Activated CD4-positive, alpha-beta T cell treated with anti-CD3 and anti-CD28 coated beads, Interleukin-2, amount 50 U/mL, for 16 hours (primary cell): ENCODE measurements around the gene ROPN1B.
"Not testable (repeated sequence)": the region's sequence is repeated elsewhere in the genome, so short reads cannot be mapped to it uniquely, and the experiment has no call there.

ENCODE experiments used
- DNase-seq: peaks from one replicate; pipeline ENCODE4 v3.0.0-alpha.2; 2020

ROPN1B gene

GRCh38 chr3:125968701-125969592 lies at the start of gene ROPN1B:
Gene ROPN1B, plus strand, starts transcription at chr3:125969178. Its CDS starts 2,877 bp downstream, at chr3:125972055.
- not testable (repeated sequence) for DNase-seq

DNA sequence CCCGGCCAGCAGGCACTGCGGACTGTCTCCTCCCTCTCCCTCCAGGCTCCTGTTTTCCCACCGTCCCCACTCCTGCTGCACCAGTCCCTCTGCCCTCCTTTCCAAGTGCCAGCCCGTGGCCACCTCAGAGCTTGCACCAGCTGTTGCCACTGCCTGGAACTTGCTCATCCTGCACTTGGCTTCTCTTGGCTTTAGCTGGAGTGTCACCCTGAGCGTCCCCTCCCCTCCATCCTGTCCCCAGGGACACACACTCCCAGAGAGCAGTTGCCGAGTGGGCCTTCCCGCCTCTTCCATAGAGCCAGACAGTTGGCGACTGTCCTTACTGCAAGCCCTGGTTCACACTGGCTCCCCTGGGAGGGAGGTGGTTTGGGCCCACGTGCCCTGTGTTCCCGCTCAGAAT lies 48.8 kb upstream of the ROPN1B start:
- DNase-seq = not testable (repeated sequence)

- not testable (repeated sequence) for DNase-seq
Measured at GRCh38 chr3:125920751-125921279, 48.2 kb upstream of the ROPN1B start.

DNA sequence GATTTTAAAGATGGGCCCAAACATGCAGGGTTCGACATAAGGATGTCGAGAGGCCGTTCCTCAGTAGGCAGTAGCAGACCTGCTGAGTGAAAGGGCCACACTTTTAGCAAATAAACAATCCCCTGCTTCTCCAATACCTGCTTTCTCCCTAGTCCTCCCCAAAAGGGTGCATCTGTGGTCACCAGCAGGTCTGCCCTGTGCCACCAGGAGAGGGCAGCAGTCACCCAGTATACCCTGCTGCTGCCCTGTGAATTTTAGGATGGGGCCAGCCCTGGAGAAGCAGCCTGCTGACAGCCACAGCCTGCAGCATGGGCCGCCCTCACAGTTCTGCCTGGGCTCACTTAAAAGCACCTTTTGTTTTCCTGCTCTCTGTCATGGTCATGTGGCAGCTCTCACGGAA lies 47.3 kb upstream of the ROPN1B start:
- DNase-seq = peak; percentile 54

DNA sequence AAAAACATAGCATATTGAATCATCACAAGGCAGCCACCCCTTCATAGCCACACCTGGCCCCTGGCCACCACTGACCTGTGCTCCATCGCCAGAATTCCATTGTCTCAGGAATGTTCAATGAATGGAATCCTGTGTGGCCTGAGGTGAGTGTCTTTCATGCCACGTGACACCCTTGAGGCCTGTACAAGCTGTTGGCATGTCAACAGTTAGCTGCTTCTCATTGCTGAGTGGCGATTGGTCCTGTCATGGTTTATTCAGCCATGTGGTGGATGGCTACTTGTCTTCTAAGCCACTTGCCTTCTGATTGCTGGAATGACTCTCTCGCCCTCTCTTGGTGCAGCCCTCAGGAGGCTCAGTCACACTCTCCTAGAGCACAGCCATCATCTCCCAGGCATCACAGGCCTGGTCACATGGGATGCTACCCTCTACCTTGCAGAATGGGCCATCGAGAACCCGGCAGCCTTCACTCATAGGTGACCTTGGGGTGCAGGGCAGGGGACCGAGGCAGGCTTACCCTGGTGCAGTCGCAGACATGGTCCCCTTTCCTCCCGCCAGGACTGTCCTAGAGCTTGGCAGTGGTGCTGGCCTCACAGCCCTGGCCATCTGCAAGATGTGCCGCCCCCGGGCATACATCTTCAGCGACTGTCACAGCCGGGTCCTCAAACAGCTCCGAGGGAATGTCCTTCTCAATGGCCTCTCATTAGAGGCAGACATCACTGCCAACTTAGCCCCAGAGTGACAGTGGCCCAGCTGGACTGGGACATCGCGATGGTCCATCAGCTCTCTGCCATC lies 45.5 kb upstream of the ROPN1B start:
- not testable (repeated sequence) for DNase-seq

GRCh38 chr3:125924276-125924675 lies 44.7 kb upstream of the ROPN1B start:
- not testable (repeated sequence) for DNase-seq

DNA sequence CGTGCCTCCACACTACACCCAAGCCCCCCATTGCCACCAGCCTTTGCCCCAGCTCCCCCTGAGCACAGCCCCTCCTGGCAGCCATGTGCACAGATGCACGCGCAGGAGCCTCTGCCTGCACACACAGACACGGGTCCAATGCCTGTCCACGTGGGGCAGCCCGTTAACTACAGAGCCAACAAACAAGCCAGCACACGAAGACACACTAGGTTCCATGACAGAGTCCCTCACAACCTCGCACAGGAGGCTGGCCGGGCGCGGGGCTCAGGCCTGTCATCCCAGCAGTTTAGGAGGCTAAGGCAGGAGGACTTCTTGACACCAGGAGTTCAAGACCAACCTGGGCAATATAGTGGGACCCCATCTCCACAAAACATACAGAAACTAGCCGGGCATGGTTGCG lies 43.3 kb upstream of the ROPN1B start:
- not testable (repeated sequence) for DNase-seq

GRCh38 chr3:125928771-125929545 lies 40.0 kb upstream of the ROPN1B start:
- DNase-seq = peak; percentile 70

DNA sequence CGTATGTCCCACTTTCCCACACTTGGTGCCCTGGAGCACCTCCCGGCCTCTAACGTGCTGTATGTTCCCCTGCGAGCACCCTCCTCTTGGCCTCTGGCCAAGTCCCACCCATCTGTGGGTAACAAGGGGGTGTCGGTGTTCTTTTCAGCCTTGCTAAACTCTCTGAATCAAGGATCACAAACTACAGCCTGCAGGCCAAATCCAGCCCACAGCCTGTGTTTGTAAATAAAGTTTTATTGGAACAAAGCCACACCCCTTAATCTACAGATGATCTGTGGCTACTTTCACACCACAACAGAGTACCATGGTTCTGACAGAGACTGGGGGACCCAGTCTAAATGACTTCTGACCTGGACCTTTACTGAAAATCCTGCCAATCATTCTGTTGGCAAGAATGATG lies 39.2 kb upstream of the ROPN1B start:
- DNase-seq = not testable (repeated sequence)

- DNase-seq = not testable (repeated sequence)
Measured at GRCh38 chr3:125931355-125931880, 37.6 kb upstream of the ROPN1B start.

DNA sequence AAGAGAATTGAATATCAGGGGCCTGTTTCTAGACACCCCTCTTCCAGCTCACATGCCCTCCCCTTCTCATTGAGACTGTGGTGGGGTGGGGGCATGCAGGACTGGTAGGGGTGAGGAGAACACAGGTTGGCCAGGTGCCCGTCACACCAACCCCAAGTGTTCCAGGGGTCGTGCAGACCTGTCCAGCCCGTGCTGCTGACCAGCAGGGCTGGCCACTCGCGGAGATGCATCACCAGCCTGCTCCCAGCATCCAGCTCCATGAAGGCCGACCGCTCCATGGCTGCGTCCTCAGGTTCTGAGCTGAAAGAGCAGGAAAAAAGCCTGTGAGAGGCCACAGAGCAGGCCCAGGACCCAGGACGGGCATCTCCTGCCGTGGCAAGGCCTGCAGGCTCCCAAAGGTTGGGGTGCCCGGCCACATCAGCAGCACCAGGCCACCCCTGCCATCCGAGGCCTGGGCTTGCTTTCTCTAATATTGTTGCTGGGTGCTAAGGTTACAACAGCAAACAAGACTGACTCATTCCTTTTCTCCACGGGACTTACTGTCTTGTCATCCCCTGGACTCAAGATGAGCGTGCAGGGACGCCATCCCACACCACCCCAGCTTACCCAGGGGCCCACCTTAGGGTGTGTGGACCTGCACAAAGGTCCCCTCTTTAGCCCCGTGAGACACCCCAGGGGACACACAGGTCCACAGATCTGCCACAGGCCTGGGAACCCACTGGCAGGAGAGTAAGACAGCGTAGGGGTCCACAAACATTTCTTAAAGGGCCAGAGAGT lies 35.4 kb upstream of the ROPN1B start:
- not testable (repeated sequence) for DNase-seq

DNA sequence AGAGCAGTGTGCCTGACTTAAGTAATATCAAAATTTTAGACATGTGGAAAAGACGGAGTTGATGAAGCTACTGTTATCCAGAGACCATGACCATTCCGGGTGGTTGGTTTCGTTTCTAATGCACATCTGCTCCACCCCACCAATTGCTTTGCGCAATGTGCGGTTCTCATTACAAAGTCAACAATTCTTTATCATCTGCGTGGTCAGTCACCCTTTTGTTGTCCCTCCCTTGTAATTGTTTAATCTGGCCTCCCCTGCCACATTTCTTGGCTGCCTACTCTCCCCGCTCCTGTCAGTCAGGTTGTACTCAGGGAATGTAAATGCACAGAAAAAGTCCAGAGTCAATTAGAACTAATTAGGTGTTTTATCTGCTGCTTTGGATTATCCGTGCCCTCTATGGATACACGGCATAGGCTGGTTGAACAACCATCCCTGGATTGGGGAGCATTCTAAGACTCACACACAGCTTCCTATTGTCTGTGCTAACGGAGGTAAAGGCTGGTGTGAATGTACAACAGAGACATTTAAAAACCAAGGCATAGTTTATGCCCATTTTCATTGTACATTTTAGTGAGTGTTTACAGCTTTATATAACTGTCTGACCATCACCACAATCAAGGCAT lies 33.6 kb upstream of the ROPN1B start:
- not testable (repeated sequence) for DNase-seq

DNA sequence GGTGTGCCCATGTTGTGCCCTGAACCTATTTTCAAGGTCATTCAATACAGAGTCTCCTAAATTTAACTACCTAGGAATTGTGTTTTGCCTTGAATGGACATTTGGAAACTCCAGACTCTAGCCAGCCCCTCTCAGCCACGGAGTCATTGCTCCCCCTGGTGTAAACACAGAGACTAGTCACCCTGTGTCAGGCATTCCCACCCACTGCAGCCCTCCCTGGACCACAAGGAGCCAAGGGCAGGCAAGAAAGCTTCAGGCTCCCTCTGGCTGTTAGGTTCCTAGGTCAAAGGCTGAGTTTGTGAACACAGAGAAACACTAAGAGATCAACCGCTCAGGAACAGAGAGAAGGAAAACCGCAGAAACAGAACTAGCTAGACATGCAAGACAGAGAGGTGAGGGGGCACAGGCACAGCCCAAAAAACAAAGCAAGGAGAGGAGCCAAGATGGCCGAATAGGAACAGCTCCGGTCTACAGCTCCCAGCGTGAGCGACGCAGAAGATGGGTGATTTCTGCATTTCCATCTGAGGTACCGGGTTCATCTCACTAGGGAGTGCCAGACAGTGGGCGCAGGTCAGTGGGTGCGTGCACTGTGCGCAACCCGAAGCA lies 32.7 kb upstream of the ROPN1B start:
- DNase-seq = not testable (repeated sequence)

GRCh38 chr3:125936891-125937290 lies 32.1 kb upstream of the ROPN1B start:
- DNase-seq = not testable (repeated sequence)

- not testable (repeated sequence) for DNase-seq
Measured at GRCh38 chr3:125947806-125948205, 21.2 kb upstream of the ROPN1B start.

- DNase-seq = not testable (repeated sequence)
Measured at GRCh38 chr3:125948901-125949300, 20.1 kb upstream of the ROPN1B start.

GRCh38 chr3:125951176-125951575 lies 17.8 kb upstream of the ROPN1B start:
- not testable (repeated sequence) for DNase-seq

DNA sequence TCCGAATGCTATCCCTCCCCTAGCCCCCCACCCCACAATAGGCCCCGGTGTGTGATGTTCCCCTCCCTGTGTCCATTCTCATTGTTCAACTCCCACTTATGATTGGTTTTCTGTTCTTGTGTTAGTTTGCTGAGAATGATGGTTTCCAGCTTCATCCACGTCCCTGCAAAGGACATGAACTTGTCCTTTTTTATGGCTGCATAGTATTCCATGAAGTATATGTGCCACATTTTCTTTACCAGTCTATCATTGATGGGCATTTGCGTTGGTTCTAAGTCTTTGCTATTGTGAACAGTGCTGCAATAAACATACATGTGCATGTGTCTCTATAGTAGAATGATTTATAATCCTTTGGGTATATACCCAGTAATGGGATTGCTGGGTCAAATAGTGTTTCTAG lies 12.0 kb upstream of the ROPN1B start:
- DNase-seq = not testable (repeated sequence)

DNA sequence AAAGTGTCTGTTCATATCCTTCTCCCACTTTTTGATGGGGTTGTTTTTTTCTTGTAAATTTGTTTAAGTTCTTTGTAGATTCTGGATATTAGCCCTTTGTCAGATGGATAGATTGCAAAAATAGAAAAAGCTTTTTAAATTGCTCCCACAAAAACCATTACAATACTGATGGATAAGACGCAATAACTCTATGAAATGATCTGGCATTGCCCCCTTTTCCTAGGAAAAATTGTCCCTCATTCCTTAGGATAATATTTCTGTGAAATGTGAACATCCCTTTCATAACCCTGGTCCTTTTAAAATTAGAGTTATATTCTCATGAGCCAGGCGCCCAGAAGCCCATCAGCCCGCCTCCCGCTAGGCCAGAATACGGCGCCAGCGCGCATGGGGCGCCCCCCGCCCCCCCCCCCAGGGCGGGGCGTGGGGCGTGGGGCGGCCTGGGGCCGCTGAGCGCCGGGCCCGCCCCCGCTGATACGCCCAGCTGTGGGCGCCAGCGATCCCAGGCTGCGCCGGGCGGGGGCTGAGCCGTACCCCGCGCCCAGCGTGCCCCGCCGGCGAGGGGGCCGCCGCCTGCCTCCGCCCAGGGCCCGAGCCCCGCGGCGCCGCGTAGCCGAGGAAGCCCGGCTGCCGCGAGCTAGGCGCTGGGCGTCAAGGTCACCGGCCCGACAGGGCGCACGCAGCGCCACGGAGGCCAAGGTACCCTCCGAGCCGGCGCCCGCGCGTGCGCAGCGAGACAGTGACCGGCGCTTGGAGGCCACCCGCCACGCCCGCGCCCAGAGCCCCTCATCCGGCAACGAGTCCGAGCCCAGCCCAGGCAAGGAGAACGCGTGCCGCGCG lies 11.1 kb upstream of the ROPN1B start:
- no peak for DNase-seq
